Stimulated activated CD4-positive, alpha-beta T cell treated with anti-CD3 and anti-CD28 coated beads, Interleukin-2, amount 100 ng/mL, for 24 hours (primary cell): Measurements from ENCODE around the gene RRAS.
A peak's percentile ranks its signal among the peaks of the same experiment; 100 is the strongest.

Source experiments
- DNase-seq, 2 donors: peaks; one replicate each; pipeline ENCODE4 v3.0.0-alpha.2; 2020

The RRAS gene

DNA sequence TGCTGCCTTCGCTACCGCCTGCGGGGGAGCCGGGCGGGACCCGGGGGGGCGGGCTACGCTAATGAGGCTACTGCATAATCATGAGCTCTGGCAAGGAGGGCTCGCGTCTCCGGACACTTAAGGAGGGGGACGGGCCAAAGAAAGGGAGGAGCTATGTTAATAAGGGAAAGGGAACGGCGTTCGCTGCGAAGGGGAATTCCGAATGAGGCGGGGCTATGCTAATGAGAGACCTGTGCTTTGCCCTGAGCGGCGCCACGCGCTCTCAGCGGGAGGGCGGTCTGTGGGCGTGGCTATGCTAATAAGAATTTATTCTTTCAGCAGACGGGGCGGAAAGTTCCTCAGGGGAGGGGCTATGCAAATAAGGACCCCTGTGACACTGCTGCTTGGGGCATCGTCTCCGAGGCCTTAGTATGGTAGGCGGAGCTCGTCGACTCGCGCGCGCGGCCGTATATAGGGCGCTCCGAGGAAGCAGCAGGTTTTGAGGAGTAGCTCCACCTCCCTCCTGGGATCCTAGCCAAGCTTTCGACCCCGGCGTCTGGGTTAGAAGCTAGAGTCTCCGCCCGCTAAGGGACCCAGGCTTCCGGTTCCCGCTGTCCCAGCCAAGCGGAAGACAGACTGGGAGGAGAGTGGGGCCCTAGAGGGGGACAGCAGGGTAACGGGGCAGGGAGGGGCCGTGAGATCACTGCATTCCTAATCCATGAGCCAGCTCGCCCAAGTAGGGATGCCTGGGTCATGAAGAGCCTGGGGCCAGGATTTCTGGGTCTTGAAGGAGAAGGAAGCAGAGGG, at the start of gene RRAS:
Gene RRAS, minus strand, starts transcription at position 31 of the 786 bp plus-strand sequence. CDS start 45 bp downstream, outside the sequence.
- DNase-seq: peak; percentile 100

- DNase-seq: peak; percentile 49 to 64
Measured at GRCh38 chr19:49689133-49690078, 49.5 kb upstream of the RRAS start, which contains the start of gene ADM5. TSS of gene ADM5 (plus strand) at chr19:49689594. CDS start at chr19:49689838, 244 bp downstream.

DNA sequence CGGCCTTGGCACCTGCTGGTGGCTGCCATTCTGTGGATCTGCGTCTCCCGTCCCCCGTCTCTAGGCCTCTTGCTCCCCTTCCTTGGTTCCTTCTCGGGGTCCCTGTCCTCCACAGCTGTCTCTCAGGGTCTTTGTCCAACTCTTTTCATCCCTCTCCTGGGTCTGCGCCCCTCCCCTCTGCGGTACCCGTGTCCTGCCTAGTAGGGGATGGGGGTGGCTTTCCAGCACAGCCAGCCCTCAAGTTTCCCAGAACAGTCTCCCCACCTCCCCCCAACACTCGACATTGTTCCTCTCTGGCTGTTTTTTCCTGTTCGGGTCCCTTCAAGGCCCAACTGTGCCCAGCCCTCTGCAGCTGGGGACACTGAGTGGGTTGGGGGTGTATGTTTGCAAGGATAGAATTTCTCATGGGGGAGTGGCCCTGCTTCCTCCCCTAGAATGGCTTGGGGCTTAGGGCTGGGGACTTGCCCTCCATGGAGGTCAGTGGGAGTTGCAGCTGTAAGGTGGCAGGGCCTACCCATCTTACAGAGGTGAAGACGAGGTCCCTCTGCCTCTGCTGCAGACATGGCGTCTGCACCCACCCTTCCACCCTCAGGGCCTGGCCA, 48.7 kb upstream of the RRAS start:
- DNase-seq: no peak

DNA sequence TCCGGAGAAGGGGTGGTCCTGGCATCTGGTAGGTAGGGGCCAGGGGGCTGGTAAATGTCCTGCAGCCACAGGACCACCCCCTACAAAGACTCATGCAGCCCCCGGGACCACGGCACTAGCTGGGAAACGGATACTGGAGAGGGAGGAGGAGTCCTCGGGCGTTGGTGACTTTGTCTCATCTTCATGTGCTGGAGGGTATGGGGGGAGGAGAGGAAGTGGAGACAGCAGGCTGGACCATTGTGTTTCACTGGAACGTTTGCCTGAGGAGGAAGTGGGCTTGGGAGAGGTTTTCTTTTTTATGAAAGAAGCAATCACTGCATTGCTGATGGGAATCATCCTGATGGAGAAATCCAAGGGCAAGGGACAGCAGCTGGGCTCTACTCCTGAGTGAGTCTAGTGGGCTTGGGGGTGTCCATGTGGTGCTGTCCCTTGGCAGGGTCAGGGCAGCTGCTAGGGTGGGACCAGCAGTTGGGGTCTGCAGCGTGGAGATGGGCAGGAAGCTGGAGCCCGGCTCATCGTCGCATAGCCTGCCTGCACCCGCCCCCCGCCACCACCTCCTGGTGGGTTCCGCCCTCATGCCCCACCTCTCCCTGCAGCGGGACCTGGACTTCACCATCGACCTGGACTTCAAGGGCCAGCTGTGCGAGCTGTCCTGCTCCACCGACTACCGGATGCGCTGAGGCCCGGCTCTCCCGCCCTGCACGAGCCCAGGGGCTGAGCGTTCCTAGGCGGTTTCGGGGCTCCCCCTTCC, 47.8 kb upstream of the RRAS start:
- no peak for DNase-seq

GRCh38 chr19:49687150-49687549, 47.2 kb upstream of the RRAS start:
- no peak for DNase-seq

DNA sequence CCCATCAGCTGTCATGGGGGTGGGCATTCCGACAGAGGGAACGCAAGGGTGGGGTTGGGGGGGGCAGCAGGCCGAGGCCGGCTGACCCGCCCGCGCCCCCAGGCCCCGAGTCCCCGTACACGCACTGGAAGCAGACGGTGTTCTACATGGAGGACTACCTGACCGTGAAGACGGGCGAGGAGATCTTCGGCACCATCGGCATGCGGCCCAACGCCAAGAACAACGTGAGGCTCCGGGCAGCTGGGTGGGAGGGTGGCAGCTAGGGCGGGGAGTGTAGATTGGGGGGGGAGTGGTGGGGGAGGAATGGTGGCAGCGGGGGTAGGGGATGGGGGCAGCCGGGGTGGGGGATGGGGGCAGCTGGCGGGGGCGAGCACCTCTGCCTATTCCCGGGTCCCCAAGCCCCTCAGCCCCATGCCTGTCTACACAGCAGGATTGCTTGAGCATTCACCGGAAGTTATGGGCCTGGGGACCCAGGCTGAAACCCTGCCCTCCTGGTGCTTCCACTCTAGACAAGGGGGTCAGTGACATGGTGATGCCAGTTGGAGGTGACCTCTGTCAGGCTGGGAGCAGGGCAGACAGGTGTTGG, 46.7 kb upstream of the RRAS start:
- no peak for DNase-seq

DNA sequence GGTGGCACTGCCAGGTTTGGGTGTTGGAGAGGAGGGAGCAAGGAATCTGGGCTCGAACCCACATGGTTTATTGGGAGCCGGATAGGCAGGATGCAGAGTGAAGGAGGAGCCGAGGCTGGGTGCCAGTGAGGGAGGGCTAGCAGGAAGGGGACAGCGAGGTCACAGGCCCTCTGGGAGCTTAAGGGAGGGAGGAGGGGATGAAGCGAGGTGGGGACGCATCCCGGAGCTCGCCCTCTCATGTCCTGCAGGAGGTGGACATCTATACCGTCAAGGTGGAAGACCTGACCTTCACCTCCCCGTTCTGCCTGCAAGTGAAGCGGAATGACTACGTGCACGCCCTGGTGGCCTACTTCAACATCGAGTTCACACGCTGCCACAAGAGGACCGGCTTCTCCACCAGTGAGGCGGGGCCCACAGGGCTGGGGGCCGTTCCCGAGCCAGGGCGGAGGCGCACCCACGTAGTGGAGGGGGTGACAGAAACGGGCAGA, 45.9 kb upstream of the RRAS start:
- no peak for DNase-seq

GRCh38 chr19:49684983-49685553, 45.1 kb upstream of the RRAS start:
- DNase-seq: no peak

GRCh38 chr19:49684251-49684982, 44.5 kb upstream of the RRAS start:
- no peak for DNase-seq

DNA sequence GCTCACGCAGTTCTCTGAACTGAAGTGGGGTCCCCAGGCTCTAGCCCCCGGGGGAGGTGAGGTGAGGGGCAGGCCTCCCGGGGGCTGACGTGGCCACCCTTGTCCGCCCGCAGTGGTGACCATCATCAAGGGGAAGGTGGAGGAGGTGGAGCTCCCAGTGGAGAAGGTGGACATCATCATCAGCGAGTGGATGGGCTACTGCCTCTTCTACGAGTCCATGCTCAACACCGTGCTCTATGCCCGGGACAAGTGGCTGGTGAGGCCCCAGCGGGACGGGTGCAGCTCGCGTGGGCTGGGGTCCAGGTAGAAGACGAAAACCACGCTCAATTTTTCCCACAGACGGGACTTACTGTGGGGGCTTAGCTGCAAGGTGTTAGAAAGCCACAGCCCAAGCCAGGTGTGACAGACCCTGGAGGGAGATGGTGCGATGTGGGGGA, 43.9 kb upstream of the RRAS start:
- no peak for DNase-seq

- no peak for DNase-seq
Measured at GRCh38 chr19:49682274-49682673, 42.3 kb upstream of the RRAS start.

GRCh38 chr19:49681830-49682229, 41.9 kb upstream of the RRAS start:
- no peak for DNase-seq

DNA sequence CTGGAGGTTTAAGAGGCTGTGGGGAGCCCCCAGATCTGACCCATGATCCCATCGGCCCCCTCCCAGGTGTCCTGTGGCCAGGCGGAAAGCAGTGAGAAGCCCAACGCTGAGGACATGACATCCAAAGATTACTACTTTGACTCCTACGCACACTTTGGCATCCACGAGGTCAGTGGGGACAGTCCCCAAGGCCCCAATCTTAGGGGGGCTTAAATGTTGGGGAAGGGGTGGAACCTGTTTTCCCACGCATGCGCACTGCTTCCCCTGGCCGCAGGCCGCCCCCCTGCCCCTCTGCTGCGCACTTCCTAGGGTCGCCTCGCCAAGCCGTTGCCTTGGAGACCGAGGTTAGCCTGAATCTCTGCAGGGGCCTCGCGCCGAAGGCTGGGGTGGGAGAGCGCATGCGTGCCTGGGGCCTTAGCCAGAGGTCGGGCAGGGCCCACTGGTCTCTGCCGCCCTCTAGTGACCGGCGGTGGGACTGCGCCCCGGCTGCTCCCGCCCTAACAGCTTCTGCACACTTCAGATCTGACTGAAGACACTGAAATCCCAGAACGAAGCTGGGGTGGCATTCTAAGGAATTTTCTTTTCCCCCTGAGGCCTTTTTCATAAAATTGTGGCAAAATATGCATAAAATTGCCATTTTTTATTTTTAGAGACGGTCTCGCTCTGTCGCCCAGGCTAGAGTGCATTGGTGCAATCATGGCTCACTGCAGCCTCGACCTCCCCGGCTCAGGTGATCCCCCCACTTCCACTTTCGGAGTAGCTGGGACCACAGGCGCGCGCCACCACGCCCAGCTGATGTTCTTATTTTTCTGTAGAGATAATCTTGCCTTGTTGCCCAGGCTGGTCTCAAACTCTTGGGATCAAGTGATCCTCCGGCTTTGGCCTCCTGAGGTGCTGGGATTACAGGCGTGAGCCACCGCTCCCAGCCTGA, 40.7 kb upstream of the RRAS start:
- peak; percentile 98 for DNase-seq

- DNase-seq: no peak
Measured at GRCh38 chr19:49679771-49680413, 39.9 kb upstream of the RRAS start.

DNA sequence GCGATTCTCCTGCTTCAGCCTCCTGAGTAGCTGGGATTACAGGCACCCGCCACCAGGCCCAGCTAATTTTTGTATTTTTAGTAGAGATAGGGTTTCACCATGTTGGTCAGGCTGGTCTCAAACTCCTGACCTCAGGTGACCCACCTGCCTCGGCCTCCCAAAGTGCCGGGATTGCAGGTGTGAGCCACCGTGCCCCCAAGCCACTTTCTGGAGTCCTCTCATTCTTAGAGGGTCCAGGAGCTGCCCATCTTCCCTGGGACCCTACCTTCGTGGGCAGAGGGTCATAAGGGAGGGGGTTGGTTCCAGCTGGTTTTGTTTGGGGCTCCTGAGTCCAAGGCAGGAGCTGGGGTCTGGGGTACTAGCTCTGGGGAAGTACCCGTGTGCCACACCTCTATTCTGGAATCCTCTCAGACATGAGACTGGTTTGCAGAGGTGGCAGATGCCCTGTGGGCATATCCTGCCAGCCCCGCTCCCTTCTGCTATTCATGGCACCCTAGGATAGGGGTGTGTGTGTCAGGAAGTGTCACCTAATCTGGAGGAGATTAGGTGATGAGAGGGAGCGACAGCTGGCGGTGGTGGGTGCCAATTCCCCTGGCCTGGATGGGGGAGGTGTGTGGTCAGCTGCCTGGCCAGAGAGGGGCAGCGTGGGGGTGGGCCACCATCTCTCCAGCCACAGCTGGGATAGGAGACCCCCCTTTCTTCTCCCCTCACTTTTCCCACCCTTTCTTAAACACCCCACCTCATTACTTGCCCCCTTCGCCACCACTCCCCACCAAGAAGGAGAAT, 39.2 kb upstream of the RRAS start:
- no peak for DNase-seq

- peak; percentile 82 to 88 for DNase-seq
Measured at GRCh38 chr19:49677901-49678674, 38.1 kb upstream of the RRAS start.

DNA sequence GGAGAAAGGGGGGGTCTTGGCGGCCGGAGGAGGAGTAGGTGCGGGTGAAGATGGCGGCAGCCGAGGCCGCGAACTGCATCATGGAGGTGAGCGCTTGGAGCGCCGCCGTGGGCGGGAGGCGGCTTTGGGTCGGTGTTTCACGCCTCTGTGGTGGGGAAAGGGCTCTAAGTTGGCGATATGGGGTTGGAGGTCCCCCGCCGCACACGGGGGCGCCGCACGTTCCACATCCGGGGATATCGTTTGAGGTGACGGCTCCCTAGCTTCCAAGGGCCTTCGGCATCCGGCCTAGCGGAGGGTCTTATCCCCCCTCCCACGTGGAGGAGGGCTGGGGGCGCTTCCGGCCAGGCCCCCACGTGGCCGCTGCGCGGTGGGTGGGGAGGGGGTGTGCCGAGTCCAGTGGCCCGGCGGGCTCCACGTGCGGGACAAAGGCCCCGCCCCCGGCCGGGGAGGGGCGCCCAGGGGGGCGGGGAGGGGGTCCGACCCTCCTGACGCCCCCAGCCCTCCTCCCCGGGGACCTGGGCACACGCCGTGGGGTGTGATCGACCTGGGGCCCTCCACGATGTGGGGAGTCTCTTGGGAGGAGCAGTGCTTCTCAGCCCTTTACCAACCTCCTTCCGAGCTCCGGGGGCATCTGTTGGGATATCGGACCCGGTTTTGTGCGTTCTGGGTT, 37.4 kb upstream of the RRAS start, which contains the start of gene PRMT1:
Gene PRMT1, plus strand, starts transcription at position 41 of the 670 bp plus-strand sequence. Its CDS starts 10 bp downstream, at position 51.
- DNase-seq: peak; percentile 60 to 67
